Psoas muscle (tissue), 8 donors: ENCODE measurements around the gene PIH1D1. TPM values are rescaled to one million over a fixed set of nuclear protein-coding genes. Genes with fewer than 3 reads are reported as not detected.

Experiments used
- ATAC-seq, 4 donors: fragments of 200-7000 bp; cut with Tn5 transposase; one replicate each; pipeline ENCODE4 v1.9.1; 2020; ENCODE audit warnings: moderate library complexity in 3 of 4, mild to moderate bottlenecking in 2 of 4
- DNase-seq, 2 donors: peaks; one replicate each; pipeline ENCODE4 v3.0.0-alpha.2; 2020
- H3K27ac ChIP-seq: fragments of 200-600 bp; one replicate; pipeline ENCODE4 v1.8.0; 2022
- H3K27me3 ChIP-seq, 3 donors: fragments of 200-600 bp in 1 of 3; one replicate each; pipeline versions ENCODE4 v1.6.1 to v1.8.0; 2013 to 2022; ENCODE audit warnings: low read length in 2 of 3, mild to moderate bottlenecking in 2 of 3, moderate library complexity in 1 of 3; ENCODE audit not compliant: insufficient read depth in 3 of 3
- H3K36me3 ChIP-seq, 2 donors: fragments of 200-600 bp in 1 of 2; one replicate each; pipeline versions ENCODE4 v1.6.1 to v1.8.0; 2013 to 2022; ENCODE audit warnings: low read depth in 1 of 2, mild to moderate bottlenecking in 1 of 2, moderate library complexity in 1 of 2; ENCODE audit not compliant: insufficient read depth in 1 of 2
- H3K4me1 ChIP-seq: fragments of 200-600 bp; one replicate; pipeline ENCODE4 v1.8.0; 2022
- H3K4me3 ChIP-seq: fragments of 200-600 bp; one replicate; pipeline ENCODE4 v1.8.0; 2022; ENCODE audit warnings: mild to moderate bottlenecking
- H3K9me3 ChIP-seq: fragments of 200-600 bp; one replicate; pipeline ENCODE4 v1.8.0; 2022
- WGBS, 3 donors: extraction: QIAGEN DNeasy Blood & Tissue Kit; methylation state at CpG; one replicate each; pipeline versions ENCODE4 v1.1.6 to v1.1.7; 2013; 5-methylcytosine and 5-hydroxymethylcytosine counted together
- intact Hi-C, 2 donors: fragments of 100-400 bp; cut with DNase I; formaldehyde crosslinking; loops; one replicate each; pipeline versions ENCODE4 v1.11.0 to v1.14.2; 2022
- polyA plus RNA-seq, 3 donors: library from polyadenylated mRNA; stranded (reverse); fragments of 200-250 nt; gene quantifications; one replicate each; pipeline ENCODE4 v1.2.3, GENCODE V29; 2013
- total RNA-seq, 4 donors: library from RNA; stranded (reverse); fragmentation: NEBNext Ultra II Directional in 2 of 4; extraction: Animal tissue kit (Norgen Biotek cat#: 25700) in 2 of 4; gene quantifications; one replicate each; pipeline versions ENCODE4 v1.2.1 to v1.2.4, GENCODE V29; 2021 to 2023
- TF ChIP-seq, protein P1 (sequence below): fragments of 200-600 bp; IDR thresholded peaks from one replicate; pipeline ENCODE4 v1.8.0; 2022; ENCODE audit warnings: antibody characterized with exemption
- donor health status: healthy with polysubstance abuse.
- donor health status: DM: no; HTN: no; CAD: no; lungs with moderate emphysema.
- donor health status: Bipolar disorder and iron deficiency.
- donor health status: healthy.
- donor health status: DM: yes; HTN: yes; CAD: no.
- donor health status: DM: no; HTN: no; CAD: no.
- donor health status: DM: no; HTN: no; CAD: no.
- donor health status: DM: yes; HTN: yes; CAD: no.

Gene PIH1D1
- total and polyA plus RNA-seq, 7 donors, result 37.2 to 69.8 (median 46.4) TPM

DNA sequence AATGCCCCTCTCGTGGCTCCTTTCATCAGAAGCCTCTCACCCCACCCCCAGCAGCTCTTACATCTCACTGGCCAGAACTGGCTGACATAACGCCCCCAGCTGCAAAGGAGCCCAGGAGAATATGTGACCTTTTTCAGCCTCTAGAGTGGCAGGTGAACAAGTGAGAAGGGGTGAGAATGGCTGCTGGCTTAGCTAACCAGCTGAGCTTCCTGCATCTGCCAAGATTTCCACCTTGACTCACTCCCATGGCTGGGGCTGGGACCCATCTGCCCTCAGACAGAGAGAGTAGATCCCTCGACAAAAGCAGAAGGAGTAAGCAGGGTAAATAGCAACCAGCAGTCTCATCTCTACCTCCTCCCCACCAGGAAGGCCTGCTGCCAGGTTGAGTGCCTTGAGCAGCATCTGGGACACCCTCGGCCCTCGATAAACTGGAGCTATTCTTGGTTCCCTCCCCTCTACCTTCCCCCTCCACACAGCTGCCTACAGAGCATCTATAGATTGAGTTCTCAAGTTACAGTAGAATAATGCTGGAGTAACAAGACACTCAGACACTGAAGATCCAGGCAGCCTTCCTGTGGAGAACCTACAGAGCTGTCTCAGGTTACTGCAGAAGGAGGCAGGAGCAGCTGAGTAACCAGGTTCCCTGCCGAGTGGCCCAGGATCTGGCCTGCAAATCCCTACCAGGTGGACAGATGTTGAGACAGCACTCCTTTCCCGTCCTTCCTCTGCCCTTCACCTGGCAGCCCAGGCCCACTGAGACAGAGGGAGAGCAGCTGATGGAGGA lies 48.0 kb downstream of the PIH1D1 start:
- TF ChIP-seq, protein P1, sequence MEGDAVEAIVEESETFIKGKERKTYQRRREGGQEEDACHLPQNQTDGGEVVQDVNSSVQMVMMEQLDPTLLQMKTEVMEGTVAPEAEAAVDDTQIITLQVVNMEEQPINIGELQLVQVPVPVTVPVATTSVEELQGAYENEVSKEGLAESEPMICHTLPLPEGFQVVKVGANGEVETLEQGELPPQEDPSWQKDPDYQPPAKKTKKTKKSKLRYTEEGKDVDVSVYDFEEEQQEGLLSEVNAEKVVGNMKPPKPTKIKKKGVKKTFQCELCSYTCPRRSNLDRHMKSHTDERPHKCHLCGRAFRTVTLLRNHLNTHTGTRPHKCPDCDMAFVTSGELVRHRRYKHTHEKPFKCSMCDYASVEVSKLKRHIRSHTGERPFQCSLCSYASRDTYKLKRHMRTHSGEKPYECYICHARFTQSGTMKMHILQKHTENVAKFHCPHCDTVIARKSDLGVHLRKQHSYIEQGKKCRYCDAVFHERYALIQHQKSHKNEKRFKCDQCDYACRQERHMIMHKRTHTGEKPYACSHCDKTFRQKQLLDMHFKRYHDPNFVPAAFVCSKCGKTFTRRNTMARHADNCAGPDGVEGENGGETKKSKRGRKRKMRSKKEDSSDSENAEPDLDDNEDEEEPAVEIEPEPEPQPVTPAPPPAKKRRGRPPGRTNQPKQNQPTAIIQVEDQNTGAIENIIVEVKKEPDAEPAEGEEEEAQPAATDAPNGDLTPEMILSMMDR, result no peak
- WGBS, 3 donors, result 41 to 47% (median 42%) methylated on average over 7 of the region's 7 CpGs
- H3K4me1 ChIP-seq, result no peaks in the 10 kb centered on the region
- H3K36me3 ChIP-seq, result no peaks in the 10 kb centered on the region
- DNase-seq (no peak), ATAC-seq (no peak)
- H3K9me3 ChIP-seq, result no peaks in the 10 kb centered on the region
- H3K4me3 ChIP-seq, result no peak overlapping the region
- H3K27me3 ChIP-seq, result no peaks in the 10 kb centered on the region
- no peak overlapping the region for H3K27ac ChIP-seq
- intact Hi-C loops, result no loop called here

GRCh38 chr19:49400029-49400428 lies 51.6 kb downstream of the PIH1D1 start:
- WGBS, 3 donors, result 78 to 81% (median 80%) methylated on average over 6 of the region's 6 CpGs
- TF ChIP-seq, protein P1, result no peak
- Histone ChIP-seq H3K4me3 (no peak overlapping the region), H3K36me3 (no peaks in the 10 kb centered on the region), H3K27me3 (no peaks in the 10 kb centered on the region), H3K9me3 (no peaks in the 10 kb centered on the region), H3K27ac (no peak overlapping the region), H3K4me1 (no peaks in the 10 kb centered on the region)
- no peak for DNase-seq
- intact Hi-C loops, result no loop called here
- no peak for ATAC-seq

- intact Hi-C loops, result no loop called here
- DNase-seq, result peak in 1 of 2 donors; percentile 30
- H3K27me3 ChIP-seq, result no peaks in the 10 kb centered on the region
Observed at GRCh38 chr19:49398931-49399330, 52.7 kb downstream of the PIH1D1 start.

GRCh38 chr19:49398001-49398615 lies 53.5 kb downstream of the PIH1D1 start:
- Histone ChIP-seq H3K4me1 (no peaks in the 10 kb centered on the region), H3K4me3 (no peak overlapping the region), H3K36me3 (no peaks in the 10 kb centered on the region), H3K9me3 (no peaks in the 10 kb centered on the region), H3K27ac (no peak overlapping the region), H3K27me3 (no peaks in the 10 kb centered on the region)
- WGBS, 3 donors, result 49 to 53% (median 49%) methylated on average over 11 of the region's 11 CpGs
- ATAC-seq (no peak), DNase-seq (no peak)
- intact Hi-C loops, result no loop called here
- TF ChIP-seq, protein P1, result no peak

More at GRCh38 chr19:49398931-49399330, 52.7 kb downstream of the PIH1D1 start:
- TF ChIP-seq, protein P1, result no peak
- Histone ChIP-seq H3K4me1 (no peaks in the 10 kb centered on the region), H3K4me3 (no peak overlapping the region), H3K36me3 (no peaks in the 10 kb centered on the region), H3K27ac (no peak overlapping the region), H3K9me3 (no peaks in the 10 kb centered on the region)
- 80 to 84% (median 80%) methylated on average over 5 to 6 of the region's 6 CpGs for WGBS, 3 donors
- no peak for ATAC-seq
